HepG2 (cell line): ENCODE results near the gene ITPRIP. TPM values are rescaled to one million over a fixed set of nuclear protein-coding genes. Genes with fewer than 3 reads are reported as not detected.

Experiments used
- ATAC-seq: fragments of 200-7000 bp; cut with Tn5 transposase; 3 replicates; pipeline ENCODE4 v1.9.1; 2020; ENCODE audit warnings: mild to moderate bottlenecking, moderate library complexity
- BruUV-seq: library from RNA; stranded (reverse); fragments of 400-500 nt; replicated peaks from 2 replicates; lab custom pipeline; 2021; lab: Mats Ljungman, UMichigan
- CTCF ChIA-PET: fragments of 300-600 bp; formaldehyde crosslinking; extraction: SDS; loops from one replicate; lab custom pipeline; 2021; ENCODE audit warnings: low total read pairs, inconsistent platforms, low intra/inter-chr PET ratio; lab: Yijun Ruan, JAX
- POLR2A ChIA-PET: fragments of 350-600 bp; sonication (Branson Sonifier 250); formaldehyde crosslinking; loops from one replicate; lab custom pipeline; 2020; ENCODE audit warnings: antibody characterized with exemption, inconsistent platforms; lab: Yijun Ruan, JAX
- DNase-seq: peaks from one replicate; pipeline ENCODE4 v3.0.0-alpha.2; 2015; ENCODE audit warnings: low spot score
- FAIRE-seq: peaks from 3 replicates; lab custom pipeline; 2011; peaks lifted over from hg19 to GRCh38; lab: Jason Lieb, UNC
- H2AFZ ChIP-seq: one replicate; pipeline ENCODE4 v1.6.1; 2011; ENCODE audit warnings: low read length, inconsistent platforms
- H3K27ac ChIP-seq: fragments of 300-600 bp; 3 replicates; pipeline ENCODE4 v1.8.0; 2011; ENCODE audit warnings: mixed run types, mild to moderate bottlenecking, mixed read lengths, low read length, inconsistent platforms; ENCODE audit not compliant: insufficient read depth; ENCODE audit errors: extremely low read length
- H3K27me3 ChIP-seq, 2 experiments: fragments of 200-600 bp in 1 of 2; 2 replicates in 1 of 2; 3 replicates in 1 of 2; pipeline versions ENCODE4 v1.6.0 to v1.8.0; 2011; ENCODE audit warnings: low read length in 2 of 2, mild to moderate bottlenecking in 2 of 2, moderate library complexity in 2 of 2, inconsistent platforms in 1 of 2; ENCODE audit not compliant: insufficient read depth in 2 of 2, control insufficient read depth in 1 of 2
- H3K36me3 ChIP-seq, 2 experiments: fragments of 200-600 bp in 1 of 2; replicated peaks in 1 of 2; 2 replicates in 1 of 2; 3 replicates in 1 of 2; pipeline versions ENCODE4 v1.5.1 to v1.8.0; 2011; ENCODE audit warnings: low read length in 2 of 2, inconsistent platforms in 1 of 2; ENCODE audit not compliant: insufficient read depth in 2 of 2, control insufficient read depth in 1 of 2
- H3K4me1 ChIP-seq: 2 replicates; pipeline ENCODE4 v1.5.1; 2012; ENCODE audit warnings: low read length, inconsistent platforms; ENCODE audit not compliant: insufficient read depth
- H3K4me2 ChIP-seq: 2 replicates; pipeline ENCODE4 v1.6.0; 2011; ENCODE audit warnings: low read depth, low read length, inconsistent platforms
- H3K4me3 ChIP-seq, 3 experiments: fragments of 200-600 bp in 1 of 3; sonication (generic), shearing (Covaris generic) in 1 of 3; replicated peaks in 1 of 3; 2 replicates each; pipeline ENCODE4 v1.5.1; 2011 to 2016; ENCODE audit warnings: low read length in 3 of 3, inconsistent platforms in 2 of 3, low read depth in 2 of 3, mild to moderate bottlenecking in 2 of 3, control low read depth in 1 of 3, mixed read lengths in 1 of 3; ENCODE audit not compliant: insufficient read depth in 1 of 3
- H3K79me2 ChIP-seq: one replicate; pipeline ENCODE4 v1.6.1; 2011; ENCODE audit warnings: low read length, inconsistent platforms; ENCODE audit not compliant: insufficient read depth
- H3K9ac ChIP-seq: 2 replicates; pipeline ENCODE4 v1.6.0; 2011; ENCODE audit warnings: mild to moderate bottlenecking, low read depth, low read length, inconsistent platforms; ENCODE audit not compliant: insufficient read depth
- H3K9me3 ChIP-seq: 2 replicates; pipeline ENCODE4 v1.5.1; 2012; ENCODE audit warnings: mild to moderate bottlenecking, low read length
- H4K20me1 ChIP-seq: 2 replicates; pipeline ENCODE4 v1.6.0; 2011; ENCODE audit warnings: inconsistent platforms, mild to moderate bottlenecking, low read length, moderate library complexity; ENCODE audit not compliant: insufficient read depth
- AGO2 ChIP-seq: fragments of 200-400 bp; formaldehyde crosslinking; optimal IDR thresholded peaks from 2 replicates; pipeline ENCODE3; 2017; ENCODE audit warnings: mild to moderate bottlenecking, low read depth, low read length, moderate library complexity
- BORCS8-MEF2B ChIP-seq: sonication (generic); formaldehyde crosslinking; IDR thresholded peaks from 2 replicates; pipeline ENCODE4 v1.8.0; 2022; ENCODE audit warnings: mild to moderate bottlenecking, missing genetic modification reagents
- ELF3 ChIP-seq: IDR thresholded peaks from 2 replicates; pipeline ENCODE4 v1.6.1; 2016; ENCODE audit warnings: missing genetic modification reagents, missing compliant biosample characterization
- EP300 ChIP-seq, 3 experiments: sonication (generic) in 1 of 3; formaldehyde crosslinking in 1 of 3; IDR thresholded peaks; 2 replicates each; pipeline versions ENCODE4 v1.5.1 to v1.6.1; 2011 to 2020; ENCODE audit warnings: low read depth in 2 of 3, low read length in 2 of 3, borderline replicate concordance in 1 of 3, improper control_type of control experiment in 1 of 3, mild to moderate bottlenecking in 1 of 3, missing genetic modification reagents in 1 of 3, moderate library complexity in 1 of 3
- KDM1A ChIP-seq: IDR thresholded peaks from 2 replicates; pipeline ENCODE4 v1.6.1; 2016; ENCODE audit warnings: missing compliant biosample characterization
- MATR3 ChIP-seq: sonication (generic); formaldehyde crosslinking; IDR thresholded peaks from 2 replicates; pipeline ENCODE4 v1.4.0; 2020; ENCODE audit warnings: missing genetic modification reagents
- MTERF4 ChIP-seq: sonication (generic); formaldehyde crosslinking; IDR thresholded peaks from 2 replicates; pipeline ENCODE4 v1.8.0; 2023; ENCODE audit warnings: mild to moderate bottlenecking, missing genetic modification reagents
- MYC ChIP-seq: sonication (generic); formaldehyde crosslinking; IDR thresholded peaks from 2 replicates; pipeline ENCODE4 v1.9.0; 2021; ENCODE audit warnings: missing genetic modification reagents, borderline replicate concordance
- NR2F2 ChIP-seq: IDR thresholded peaks from 2 replicates; pipeline ENCODE4 v1.6.1; 2012; ENCODE audit warnings: low read depth, inconsistent platforms, borderline replicate concordance
- REPIN1 ChIP-seq: sonication (generic); formaldehyde crosslinking; IDR thresholded peaks from 2 replicates; pipeline ENCODE4 v1.8.0; 2022; ENCODE audit warnings: missing genetic modification reagents, low read depth, mild to moderate bottlenecking, borderline replicate concordance
- TIGD3 ChIP-seq: sonication (generic); formaldehyde crosslinking; IDR thresholded peaks from 2 replicates; pipeline ENCODE4 v1.5.1; 2020; ENCODE audit warnings: mild to moderate bottlenecking, missing genetic modification reagents, borderline replicate concordance
- ZBTB38 ChIP-seq: sonication (generic); formaldehyde crosslinking; IDR thresholded peaks from 2 replicates; pipeline ENCODE4 v1.5.1; 2020; ENCODE audit warnings: mild to moderate bottlenecking, missing genetic modification reagents
- ZNF235 ChIP-seq: sonication (generic); formaldehyde crosslinking; IDR thresholded peaks from 2 replicates; pipeline ENCODE4 v1.8.1; 2023; ENCODE audit warnings: mild to moderate bottlenecking, missing genetic modification reagents, borderline replicate concordance
- ZNF354B ChIP-seq: sonication (generic); formaldehyde crosslinking; IDR thresholded peaks from 2 replicates; pipeline ENCODE4 v1.8.0; 2022; ENCODE audit warnings: mild to moderate bottlenecking, missing genetic modification reagents
- WGBS: methylation state at CpG from one replicate; pipeline ENCODE4 v1.1.6; 2017; ENCODE audit warnings: low lambda C conversion rate; 5-methylcytosine and 5-hydroxymethylcytosine counted together
- in situ Hi-C: cut with HindIII; loops from 2 replicates; pipeline ENCODE4 v1.10.0; 2017; ENCODE audit warnings: low pct_unique_long_range_greater_than_20kb; ENCODE audit not compliant: extremely low pct_ligation_motif_present
- intact Hi-C: fragments of 100-400 bp; cut with micrococcal nuclease; formaldehyde crosslinking; loops from one replicate; pipeline ENCODE4 v1.10.0; 2022; ENCODE audit not compliant: unreplicated experiment
- polyA plus RNA-seq, 8 experiments: library from polyadenylated mRNA; depleted of rRNA in 3 of 8; stranded (reverse) in 7 of 8; unstranded in 1 of 8; fragments of >200 nt; fragmentation: Illumina TruSeq in 4 of 8; extraction: Trizol in 4 of 8; gene quantifications; 2 replicates each; pipeline versions ENCODE4 v1.2.1 to v1.2.3, GENCODE V29; 2011 to 2016; ENCODE audit warnings: low read depth in 4 of 8, missing spikeins in 1 of 8, mixed read lengths in 1 of 8; ENCODE audit not compliant: insufficient read depth in 1 of 8
- total RNA-seq, 5 experiments: library from RNA; depleted of rRNA; stranded (reverse); fragments of >200 nt; fragmentation: Illumina TruSeq; extraction: Trizol; gene quantifications; 2 replicates each; pipeline ENCODE4 v1.2.3, GENCODE V29; 2016; ENCODE audit warnings: low read depth in 1 of 5
- TF ChIP-seq, protein P1 (sequence below): sonication (generic); formaldehyde crosslinking; IDR thresholded peaks from 2 replicates; pipeline ENCODE4 v1.8.0; 2022; ENCODE audit warnings: missing genetic modification reagents, low read depth, mild to moderate bottlenecking, borderline replicate concordance
- TF ChIP-seq, protein P2 (sequence below): sonication (generic); formaldehyde crosslinking; IDR thresholded peaks from 2 replicates; pipeline ENCODE4 v1.5.0; 2020; ENCODE audit warnings: missing genetic modification reagents

Gene ITPRIP
- total and polyA plus RNA-seq, 2 of the 13 experiments (the other 11 are each of a cell fraction or from before 2014, with no cell fraction given), result 1.00 to 2.8 TPM

DNA sequence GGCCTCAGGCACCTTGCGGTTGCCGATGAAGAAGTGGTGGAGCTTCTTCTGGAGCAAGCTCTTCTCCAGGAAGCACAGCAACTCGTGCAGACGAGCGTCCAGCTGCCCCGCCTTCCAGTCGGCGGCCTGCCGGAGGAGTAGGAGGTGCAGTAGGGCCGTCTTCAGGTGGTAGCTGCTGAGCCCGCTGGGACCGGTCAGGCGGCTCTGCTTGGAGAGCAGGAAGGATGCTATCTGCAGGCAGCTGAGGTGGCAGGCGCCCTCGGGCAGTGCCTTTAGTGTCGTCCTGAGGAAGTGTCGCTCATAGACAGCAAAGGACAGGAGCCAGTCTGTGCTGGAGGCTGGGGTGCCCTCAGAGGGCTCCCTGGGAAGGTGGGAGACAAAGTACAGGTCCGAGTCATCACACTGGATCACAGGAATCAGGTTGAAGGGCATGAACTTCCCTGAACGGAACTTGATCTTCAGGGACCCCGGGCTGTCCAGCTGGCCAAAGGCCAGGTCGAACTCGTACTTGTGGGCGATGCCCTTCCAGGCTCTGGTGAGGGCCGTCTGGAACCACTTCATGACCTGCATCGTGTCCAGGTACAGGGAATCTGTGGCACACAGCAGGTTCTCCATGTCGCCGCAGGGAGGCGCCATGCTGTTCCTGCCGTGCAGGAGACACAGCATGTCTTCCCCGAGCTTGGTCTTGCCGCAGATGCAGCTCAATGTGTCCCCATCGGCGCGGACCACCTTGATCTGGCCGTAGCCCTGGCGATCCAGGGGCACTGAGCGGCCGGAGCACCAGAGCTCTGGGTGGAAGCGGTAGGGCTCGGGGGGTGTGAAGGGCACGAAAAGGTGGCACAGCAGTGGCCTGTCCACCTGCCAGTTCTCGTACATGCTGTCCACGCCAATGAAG, 23.4 kb downstream of the ITPRIP start:
- H3K4me2 ChIP-seq, result no peak overlapping the region
- H3K4me3 ChIP-seq, result no peak overlapping the region
- 0 out of 2 replicates have a peak, but pooled peaks cover 3% of the 10 kb centered on the region for H4K20me1 ChIP-seq
- CTCF ChIA-PET, result interaction anchor here (1.1 kb wide), 1 partner anchor 35 kb away, joined by 3 read pairs; no protein-coding TSS in a partner anchor
- BruUV-seq, result no TSS peak
- no peaks in the 10 kb centered on the region for H3K9me3 ChIP-seq
- H3K27ac ChIP-seq, result no peak overlapping the region
- H2AFZ ChIP-seq, result no peak overlapping the region
- intact Hi-C loops, result no loop called here
- no peaks in the 10 kb centered on the region for H3K79me2 ChIP-seq
- H3K36me3 ChIP-seq, result peaks cover 8 to 10% of the 10 kb centered on the region in 2 experiments; a peak in 4 of 5 replicates
- H3K27me3 ChIP-seq, result no peaks in the 10 kb centered on the region
- ATAC-seq, result no peak
- FAIRE-seq, result no peak
- 94% methylated on average over 36 of the region's 43 CpGs for WGBS
- no peaks in the 10 kb centered on the region for H3K4me1 ChIP-seq
- H3K9ac ChIP-seq, result no peak overlapping the region
- POLR2A ChIA-PET, result no interaction called here
- TF ChIP-seq ZBTB38 (CRISPR knock-in tag), result no peak
- no peak for TF ChIP-seq MYC (CRISPR knock-in tag)
- TF ChIP-seq ZNF235 (CRISPR knock-in tag), result no peak
- TF ChIP-seq MATR3 (CRISPR knock-in tag), result no peak
- TF ChIP-seq NR2F2, result no peak
- TF ChIP-seq KDM1A (CRISPR knock-in tag), result no peak
- no peak for TF ChIP-seq ZNF354B (CRISPR knock-in tag)
- TF ChIP-seq ELF3, result no peak
- no peak for TF ChIP-seq AGO2
- TF ChIP-seq, protein P1, sequence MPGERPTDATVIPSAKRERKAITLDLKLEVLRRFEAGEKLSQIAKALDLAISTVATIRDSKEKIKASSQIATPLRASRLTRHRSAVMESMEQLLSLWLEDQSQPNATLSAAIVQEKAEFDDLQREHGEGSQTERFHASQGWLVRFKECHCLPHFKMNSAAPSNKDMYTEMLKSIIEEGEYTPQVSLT (CRISPR knock-in tag), result no peak
- no peak for TF ChIP-seq TIGD3
- TF ChIP-seq MTERF4, result no peak
- no peak for TF ChIP-seq REPIN1 (CRISPR knock-in tag)
- no peak for TF ChIP-seq BORCS8-MEF2B (CRISPR knock-in tag)
- no peak for TF ChIP-seq EP300 (IDR thresholded peaks at IDR 0.05; ENCODE audit: low read depth in 2 of 2, low read length in 2 of 2)
- no peak for TF ChIP-seq EP300 (CRISPR knock-in tag; IDR thresholded peaks at IDR 0.05; ENCODE audit: borderline replicate concordance)
- TF ChIP-seq, protein P2, sequence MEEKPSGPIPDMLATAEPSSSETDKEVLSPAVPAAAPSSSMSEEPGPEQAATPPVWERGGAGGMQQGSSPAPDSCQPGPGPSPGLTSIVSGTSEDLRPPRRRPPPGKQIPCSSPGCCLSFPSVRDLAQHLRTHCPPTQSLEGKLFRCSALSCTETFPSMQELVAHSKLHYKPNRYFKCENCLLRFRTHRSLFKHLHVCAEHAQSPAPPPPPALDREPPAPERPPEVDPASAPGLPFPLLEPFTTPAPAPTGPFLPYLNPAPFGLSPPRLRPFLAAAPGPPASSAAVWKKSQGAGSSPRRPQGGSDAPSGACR (CRISPR knock-in tag), result no peak
- in situ Hi-C loops, result no loop called here
- DNase-seq, result no peak
